Activated CD4-positive, alpha-beta memory T cell treated with anti-CD3 and anti-CD28 coated beads, Interleukin-2, amount 10 ng/mL, durations not matched to agents 7 days and 5 days (primary cell): Measurements from ENCODE around the gene PELI2. TPM values are rescaled to one million over a fixed set of nuclear protein-coding genes. Genes with fewer than 3 reads are reported as not detected.

Experiments
- CTCF ChIA-PET: fragments of 350-600 bp; sonication (Branson Sonifier 250); formaldehyde crosslinking; loops from one replicate; lab custom pipeline; 2021; ENCODE audit warnings: antibody characterized with exemption, inconsistent platforms; lab: Charles Lee
- POLR2A ChIA-PET: fragments of 350-600 bp; sonication (Branson Sonifier 250); formaldehyde crosslinking; loops from one replicate; lab custom pipeline; 2021; ENCODE audit warnings: antibody characterized with exemption; lab: Charles Lee
- DNase-seq: peaks from one replicate; pipeline ENCODE4 v3.0.0-alpha.2; 2020
- H3K27ac Mint-ChIP-seq: one replicate; pipeline ENCODE4 v1.8.0; 2021; ENCODE audit warnings: mild to moderate bottlenecking, mixed read lengths
- H3K27me3 Mint-ChIP-seq: one replicate; pipeline ENCODE4 v1.8.0; 2021; ENCODE audit warnings: mixed read lengths
- H3K36me3 Mint-ChIP-seq: one replicate; pipeline ENCODE4 v1.8.0; 2021; ENCODE audit warnings: low read depth, mixed read lengths
- H3K4me1 Mint-ChIP-seq: one replicate; pipeline ENCODE4 v1.8.0; 2021; ENCODE audit warnings: mixed read lengths
- H3K4me3 Mint-ChIP-seq: one replicate; pipeline ENCODE4 v1.8.0; 2021; ENCODE audit warnings: mild to moderate bottlenecking, mixed read lengths
- H3K9me3 Mint-ChIP-seq: one replicate; pipeline ENCODE4 v1.8.0; 2021; ENCODE audit warnings: mixed read lengths
- total RNA-seq, 2 experiments: library from RNA; stranded (reverse); gene quantifications; one replicate each; pipeline ENCODE4 v1.2.3, GENCODE V29; 2021

PELI2 gene
- total RNA-seq, 2 experiments from 2014 or later, result 5.5 to 7.1 TPM

DNA sequence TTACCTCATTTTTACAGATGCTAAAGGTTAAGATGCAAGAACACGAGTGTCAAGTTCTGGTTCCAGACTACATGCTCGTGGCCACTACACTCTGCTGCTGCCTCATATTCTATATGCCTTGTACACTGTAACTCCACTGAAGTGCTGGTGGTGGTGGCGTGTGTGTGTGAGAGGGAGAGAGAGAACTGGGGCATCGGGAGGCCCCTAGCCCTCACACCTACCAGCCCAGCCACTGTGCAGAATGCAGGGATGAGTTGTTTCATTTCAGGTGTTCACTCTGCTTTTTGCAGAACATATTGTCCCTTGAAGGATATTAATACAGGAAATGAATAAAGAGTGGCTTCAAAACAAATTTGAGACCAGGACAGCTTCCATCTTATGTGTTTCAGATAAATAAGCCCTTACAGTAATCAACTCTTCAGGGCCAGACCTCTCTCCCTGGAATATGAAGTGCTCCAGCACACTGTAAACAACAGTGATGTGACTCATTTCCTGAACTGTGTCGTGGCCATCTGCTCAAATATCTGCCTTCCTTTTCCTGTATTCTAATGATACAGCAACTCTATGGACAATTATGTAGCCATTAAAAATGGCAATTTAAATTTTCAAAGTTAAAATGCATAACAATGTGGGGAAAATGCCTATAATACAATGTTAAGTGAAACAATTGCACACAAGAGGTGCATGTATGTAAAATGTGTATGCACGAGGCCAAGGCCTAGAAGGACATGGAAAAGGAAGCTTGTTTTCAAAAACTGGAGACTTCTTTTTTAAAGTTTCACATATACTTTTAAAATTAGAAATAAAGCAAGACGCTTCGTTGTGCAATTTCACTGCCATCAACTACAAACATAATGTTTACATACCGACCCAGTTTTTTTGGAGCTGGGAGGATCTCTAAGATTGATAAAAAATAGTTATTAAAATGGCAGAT, 215.4 kb downstream of the PELI2 start:
- POLR2A ChIA-PET, result no interaction called here
- CTCF ChIA-PET, result no interaction called here
- DNase-seq, result no peak
- Mint-ChIP-seq H3K27me3 (no peaks in the 10 kb centered on the region), H3K9me3 (no peaks in the 10 kb centered on the region), H3K36me3 (no peaks in the 10 kb centered on the region), H3K4me3 (no peak overlapping the region), H3K27ac (no peak overlapping the region), H3K4me1 (peaks cover 17% of the 10 kb centered on the region)

GRCh38 chr14:56334458-56334857, 216.2 kb downstream of the PELI2 start:
- no peak overlapping the region for H3K27ac Mint-ChIP-seq
- H3K9me3 Mint-ChIP-seq, result no peaks in the 10 kb centered on the region
- H3K27me3 Mint-ChIP-seq, result no peaks in the 10 kb centered on the region
- POLR2A ChIA-PET, result no interaction called here
- no peaks in the 10 kb centered on the region for H3K36me3 Mint-ChIP-seq
- CTCF ChIA-PET, result no interaction called here
- H3K4me1 Mint-ChIP-seq, result peaks cover 17% of the 10 kb centered on the region
- no peak for DNase-seq
- no peak overlapping the region for H3K4me3 Mint-ChIP-seq

GRCh38 chr14:56338674-56339073, 220.5 kb downstream of the PELI2 start:
- no peak for DNase-seq
- ChIA-PET POLR2A (no interaction called here), CTCF (interaction anchor here (1.3 to 2.4 kb wide), 2 partner anchors 13 to 607 kb away, joined by 3 to 9 read pairs; no protein-coding TSS in a partner anchor)
- Mint-ChIP-seq H3K27me3 (no peaks in the 10 kb centered on the region), H3K4me1 (peaks cover 12% of the 10 kb centered on the region), H3K27ac (no peak overlapping the region), H3K9me3 (no peaks in the 10 kb centered on the region), H3K4me3 (no peak overlapping the region), H3K36me3 (no peaks in the 10 kb centered on the region)

- Mint-ChIP-seq H3K4me3 (no peak overlapping the region), H3K4me1 (peaks cover 6% of the 10 kb centered on the region), H3K9me3 (no peaks in the 10 kb centered on the region), H3K27ac (no peak overlapping the region), H3K27me3 (no peaks in the 10 kb centered on the region), H3K36me3 (no peaks in the 10 kb centered on the region)
- peak; percentile 62 for DNase-seq
- ChIA-PET POLR2A (interaction anchor here (1.2 kb wide), 1 partner anchor 608 kb away, joined by 4 read pairs; no protein-coding TSS in a partner anchor), CTCF (interaction anchor here (0.5 to 2.3 kb wide), 11 partner anchors 10 to 657 kb away, joined by 3 to 11 read pairs (median 5); no protein-coding TSS in a partner anchor)
Observed at GRCh38 chr14:56339855-56340701, 221.9 kb downstream of the PELI2 start.

GRCh38 chr14:56340932-56341331, 222.7 kb downstream of the PELI2 start:
- POLR2A ChIA-PET, result no interaction called here
- H3K27me3 Mint-ChIP-seq, result no peaks in the 10 kb centered on the region
- no peaks in the 10 kb centered on the region for H3K9me3 Mint-ChIP-seq

DNA sequence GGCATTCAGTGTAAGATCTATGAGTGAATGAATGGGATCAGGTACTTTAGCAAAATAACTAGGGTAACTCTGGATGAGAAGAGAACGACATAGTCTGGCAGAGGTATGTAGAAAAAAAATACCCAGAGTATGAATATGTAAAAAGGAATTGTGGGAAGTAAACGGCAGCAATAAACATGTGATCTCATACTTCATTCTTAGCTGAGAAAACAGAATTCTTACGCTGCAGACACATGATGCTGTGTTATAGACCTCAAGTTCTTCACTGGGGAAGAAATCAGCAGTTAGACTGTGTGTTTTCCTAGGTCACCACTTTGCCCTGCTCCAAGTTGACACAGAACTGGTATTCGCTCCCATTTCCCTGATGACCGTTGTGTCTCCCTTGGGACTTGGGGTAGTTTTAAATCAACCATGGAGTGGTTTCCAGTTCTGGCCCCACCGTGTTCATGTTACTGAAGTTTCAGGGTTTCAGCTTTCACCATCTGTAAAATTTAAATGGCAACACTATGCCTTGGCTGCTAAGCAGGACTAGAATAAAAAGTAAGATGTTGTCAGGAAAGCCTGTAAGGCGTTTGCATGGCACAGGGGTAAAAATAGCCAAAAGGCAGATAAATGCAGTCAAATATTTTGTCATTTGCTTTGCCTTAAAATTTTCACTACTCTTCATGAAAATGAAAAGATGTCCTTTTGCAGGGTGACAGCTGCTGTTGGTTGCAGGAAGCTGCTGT, 223.7 kb downstream of the PELI2 start:
- H3K36me3 Mint-ChIP-seq, result no peaks in the 10 kb centered on the region
- no peak overlapping the region for H3K27ac Mint-ChIP-seq
- no peaks in the 10 kb centered on the region for H3K27me3 Mint-ChIP-seq
- peaks cover 6% of the 10 kb centered on the region for H3K4me1 Mint-ChIP-seq
- no peak for DNase-seq
- CTCF ChIA-PET, result interaction anchor here (1.4 kb wide), 1 partner anchor 610 kb away, joined by 3 read pairs; no protein-coding TSS in a partner anchor
- no peaks in the 10 kb centered on the region for H3K9me3 Mint-ChIP-seq
- H3K4me3 Mint-ChIP-seq, result no peak overlapping the region
- POLR2A ChIA-PET, result no interaction called here

More at GRCh38 chr14:56340932-56341331, 222.7 kb downstream of the PELI2 start:
- H3K4me3 Mint-ChIP-seq, result no peak overlapping the region
- peaks cover 6% of the 10 kb centered on the region for H3K4me1 Mint-ChIP-seq
- DNase-seq, result no peak
- no peaks in the 10 kb centered on the region for H3K36me3 Mint-ChIP-seq
- H3K27ac Mint-ChIP-seq, result no peak overlapping the region
- CTCF ChIA-PET, result interaction anchor here (0.5 to 2.3 kb wide), 8 partner anchors 11 to 1050 kb away, joined by 3 to 11 read pairs (median 6); partner anchors contain the start of gene NAA30

DNA sequence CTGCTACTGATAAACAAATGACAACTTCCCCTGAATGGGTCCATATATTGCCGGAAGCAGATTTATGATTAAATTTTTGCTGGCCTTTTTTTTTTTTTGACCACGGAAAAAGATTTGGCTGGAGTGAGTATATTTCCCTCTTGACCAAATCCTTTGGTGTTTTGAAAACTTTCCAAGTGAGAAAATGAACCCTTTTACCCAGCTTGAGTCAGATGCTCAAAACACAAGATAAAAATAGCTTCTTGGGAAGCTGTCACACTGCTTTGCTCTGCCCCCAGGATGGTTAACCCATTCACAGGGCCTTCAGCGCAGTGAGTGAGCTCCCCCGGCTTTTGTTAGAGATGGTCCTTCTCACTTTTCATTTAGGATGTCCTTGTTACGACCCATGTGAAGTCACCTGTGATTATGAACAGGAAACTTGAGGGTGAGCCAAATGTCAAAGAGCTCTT, 224.3 kb downstream of the PELI2 start:
- no peak for DNase-seq
- peaks cover 6% of the 10 kb centered on the region for H3K4me1 Mint-ChIP-seq
- no peaks in the 10 kb centered on the region for H3K36me3 Mint-ChIP-seq
- CTCF ChIA-PET, result interaction anchor here (1.4 kb wide), 1 partner anchor 611 kb away, joined by 3 read pairs; no protein-coding TSS in a partner anchor
- H3K27me3 Mint-ChIP-seq, result no peaks in the 10 kb centered on the region
- H3K9me3 Mint-ChIP-seq, result no peaks in the 10 kb centered on the region
- no peak overlapping the region for H3K27ac Mint-ChIP-seq
- POLR2A ChIA-PET, result interaction anchor here (0.7 kb wide), 1 partner anchor 451 kb away, joined by 4 read pairs; no protein-coding TSS in a partner anchor
- no peak overlapping the region for H3K4me3 Mint-ChIP-seq

DNA sequence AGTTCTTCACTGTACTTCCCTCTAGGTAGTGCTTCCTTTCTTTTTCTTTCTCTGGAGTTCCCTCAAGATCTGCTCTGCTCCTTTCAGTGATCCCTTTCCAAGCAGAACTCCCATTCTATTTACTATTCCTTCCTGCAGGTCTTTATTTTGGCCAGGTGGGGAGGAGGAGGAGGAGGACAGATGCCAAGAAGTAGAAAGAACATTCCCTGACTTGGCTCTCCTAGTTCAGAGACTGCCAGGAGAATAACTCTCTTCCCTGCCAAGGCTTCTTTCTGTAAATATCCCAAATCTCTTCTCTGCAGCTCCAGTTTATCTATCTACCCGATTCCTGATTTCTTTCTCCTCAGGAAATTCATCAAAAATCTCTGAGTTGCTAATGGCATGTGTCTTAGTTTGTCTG, 231.7 kb downstream of the PELI2 start:
- POLR2A ChIA-PET, result no interaction called here
- H3K4me1 Mint-ChIP-seq, result no peaks in the 10 kb centered on the region
- H3K27ac Mint-ChIP-seq, result no peak overlapping the region
- CTCF ChIA-PET, result no interaction called here
- no peaks in the 10 kb centered on the region for H3K9me3 Mint-ChIP-seq
- no peak overlapping the region for H3K4me3 Mint-ChIP-seq
- H3K27me3 Mint-ChIP-seq, result no peaks in the 10 kb centered on the region
- H3K36me3 Mint-ChIP-seq, result no peaks in the 10 kb centered on the region
- DNase-seq, result no peak
